ENCODE measurements around the gene FLNB.

The FLNB gene

GRCh38 chr3:58189691-58190090 lies 181.5 kb downstream of the FLNB start:
- no peak overlapping the region for H2AK5ac ChIP-seq (ENCODE audit: low read length, severe bottlenecking)
- no peak overlapping the region for H4K91ac ChIP-seq (ENCODE audit: low read length)
- no peak overlapping the region for H3K18ac ChIP-seq (ENCODE audit: low read depth in 1 of 2, low read length in 2 of 2)
- no peak overlapping the region for H3K9ac ChIP-seq (ENCODE audit: low read length)
- no peak overlapping the region for H3K14ac ChIP-seq (ENCODE audit: low read length in 2 of 2)
- H2BK15ac ChIP-seq (ENCODE audit: low read depth, poor library complexity, severe bottlenecking), result no peak overlapping the region
- H4K8ac ChIP-seq (ENCODE audit: low read length), result no peak overlapping the region
- DNase-seq, result no peak
- H2BK12ac ChIP-seq (ENCODE audit: low read length in 2 of 2), result no peak overlapping the region
- H3K23ac ChIP-seq (ENCODE audit: low read length in 2 of 2), result no peak overlapping the region
- no peaks in the 10 kb centered on the region for H3K36me3 ChIP-seq (ENCODE audit: control insufficient read depth in 1 of 2, insufficient read depth in 2 of 2, low read depth in 1 of 2, low read length in 2 of 2)
- H3K79me1 ChIP-seq (replicated peaks; ENCODE audit: low read length, poor library complexity, severe bottlenecking), result no peaks in the 10 kb centered on the region
- H3K27me3 ChIP-seq (ENCODE audit: control insufficient read depth in 1 of 2, insufficient read depth in 1 of 2, low read length in 2 of 2), result peaks cover 0 to under 1% of the 10 kb centered on the region in 2 experiments
- H3K4me2 ChIP-seq (ENCODE audit: low read length, poor library complexity, severe bottlenecking), result no peak overlapping the region
- no peak overlapping the region for H2AFZ ChIP-seq (ENCODE audit: low read depth, low read length)
- no peak overlapping the region for H2BK120ac ChIP-seq (ENCODE audit: low read depth, low read length)
- H3K4me1 ChIP-seq (ENCODE audit: control insufficient read depth, insufficient read depth, low read depth, low read length), result peaks cover 5% of the 10 kb centered on the region
- WGBS, result 83% methylated on average over 5 of the region's 5 CpGs
- H3K27ac ChIP-seq (ENCODE audit: low read length, poor library complexity, severe bottlenecking), result no peak overlapping the region
- no peaks in the 10 kb centered on the region for H3K9me3 ChIP-seq (ENCODE audit: control insufficient read depth, low read length)
- no peak overlapping the region for H3K4ac ChIP-seq (ENCODE audit: low read depth in 1 of 2, low read length in 2 of 2)
- no peak overlapping the region for H2BK5ac ChIP-seq (ENCODE audit: low read depth, low read length, poor library complexity, severe bottlenecking)
- H3K4me3 ChIP-seq (ENCODE audit: insufficient read depth in 1 of 2, low read depth in 1 of 2, low read length in 2 of 2), result no peak overlapping the region

DNA sequence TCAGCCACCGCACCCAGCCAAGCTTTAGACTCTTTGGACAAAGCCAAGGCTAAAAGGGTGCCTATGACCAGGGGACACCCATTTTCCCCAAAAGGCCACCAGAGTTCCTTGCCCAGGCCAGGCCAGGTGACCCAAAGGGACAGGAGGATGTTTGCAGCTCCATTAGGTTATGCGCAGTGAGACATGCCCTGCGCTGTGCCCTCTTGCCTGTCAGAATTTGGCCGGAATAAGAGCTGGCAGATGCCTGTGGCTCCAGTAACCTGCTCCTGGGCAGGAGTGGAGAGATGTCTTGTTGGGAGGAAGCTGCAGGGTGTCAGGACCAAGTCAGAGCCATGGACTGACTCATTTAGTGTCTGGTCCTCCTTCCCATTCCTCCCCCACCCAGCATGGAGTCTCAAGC lies 182.1 kb downstream of the FLNB start:
- no peak overlapping the region for H4K8ac ChIP-seq (ENCODE audit: low read length)
- no peaks in the 10 kb centered on the region for H3K79me1 ChIP-seq (replicated peaks; ENCODE audit: low read length, poor library complexity, severe bottlenecking)
- DNase-seq, result no peak
- H2BK120ac ChIP-seq (ENCODE audit: low read depth, low read length), result no peak overlapping the region
- H3K9me3 ChIP-seq (ENCODE audit: control insufficient read depth, low read length), result no peaks in the 10 kb centered on the region
- H3K4me3 ChIP-seq (ENCODE audit: insufficient read depth in 1 of 2, low read depth in 1 of 2, low read length in 2 of 2), result no peak overlapping the region
- H3K27me3 ChIP-seq (ENCODE audit: control insufficient read depth in 1 of 2, insufficient read depth in 1 of 2, low read length in 2 of 2), result no peaks in the 10 kb centered on the region
- H4K91ac ChIP-seq (ENCODE audit: low read length), result no peak overlapping the region
- peaks cover 5% of the 10 kb centered on the region for H3K4me1 ChIP-seq (ENCODE audit: control insufficient read depth, insufficient read depth, low read depth, low read length)
- H3K18ac ChIP-seq (ENCODE audit: low read depth in 1 of 2, low read length in 2 of 2), result no peak overlapping the region
- WGBS, result 95% methylated on average over 4 of the region's 4 CpGs
- no peak overlapping the region for H3K4me2 ChIP-seq (ENCODE audit: low read length, poor library complexity, severe bottlenecking)
- H3K4ac ChIP-seq (ENCODE audit: low read depth in 1 of 2, low read length in 2 of 2), result no peak overlapping the region
- H2AK5ac ChIP-seq (ENCODE audit: low read length, severe bottlenecking), result no peak overlapping the region
- no peaks in the 10 kb centered on the region for H3K36me3 ChIP-seq (ENCODE audit: control insufficient read depth in 1 of 2, insufficient read depth in 2 of 2, low read depth in 1 of 2, low read length in 2 of 2)
- no peak overlapping the region for H3K27ac ChIP-seq (ENCODE audit: low read length, poor library complexity, severe bottlenecking)
- H3K23ac ChIP-seq (ENCODE audit: low read length in 2 of 2), result no peak overlapping the region
- no peak overlapping the region for H2BK5ac ChIP-seq (ENCODE audit: low read depth, low read length, poor library complexity, severe bottlenecking)
- H2BK15ac ChIP-seq (ENCODE audit: low read depth, poor library complexity, severe bottlenecking), result no peak overlapping the region
- H2BK12ac ChIP-seq (ENCODE audit: low read length in 2 of 2), result no peak overlapping the region
- no peak overlapping the region for H2AFZ ChIP-seq (ENCODE audit: low read depth, low read length)
- no peak overlapping the region for H3K9ac ChIP-seq (ENCODE audit: low read length)
- H3K14ac ChIP-seq (ENCODE audit: low read length in 2 of 2), result no peak overlapping the region

DNA sequence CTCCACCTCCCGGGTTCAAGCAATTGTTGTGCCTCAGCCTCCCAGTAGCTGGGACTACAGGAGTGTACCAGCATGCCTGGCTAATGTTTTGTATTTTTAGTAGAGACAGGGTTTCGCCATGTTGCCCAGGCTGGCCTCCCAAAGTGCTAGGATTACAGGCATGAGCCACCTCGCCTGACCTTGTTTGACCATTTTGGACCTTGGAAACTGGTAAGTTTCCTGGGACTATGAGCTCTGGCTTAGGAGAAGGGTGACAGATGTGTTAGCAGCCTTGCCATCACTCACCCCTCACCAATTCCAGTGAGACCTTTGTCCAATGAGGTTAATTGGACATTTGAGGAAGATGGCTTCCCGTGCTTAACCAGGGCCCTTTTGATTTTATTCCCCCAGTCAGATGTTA lies 182.7 kb downstream of the FLNB start:
- no peak overlapping the region for H3K18ac ChIP-seq (ENCODE audit: low read depth in 1 of 2, low read length in 2 of 2)
- H3K14ac ChIP-seq (ENCODE audit: low read length in 2 of 2), result no peak overlapping the region
- H2BK120ac ChIP-seq (ENCODE audit: low read depth, low read length), result no peak overlapping the region
- H2BK15ac ChIP-seq (ENCODE audit: low read depth, poor library complexity, severe bottlenecking), result no peak overlapping the region
- H3K4me3 ChIP-seq (ENCODE audit: insufficient read depth in 1 of 2, low read depth in 1 of 2, low read length in 2 of 2), result no peak overlapping the region
- H2AFZ ChIP-seq (ENCODE audit: low read depth, low read length), result no peak overlapping the region
- H3K27me3 ChIP-seq (ENCODE audit: control insufficient read depth in 1 of 2, insufficient read depth in 1 of 2, low read length in 2 of 2), result no peaks in the 10 kb centered on the region
- no peak overlapping the region for H2BK5ac ChIP-seq (ENCODE audit: low read depth, low read length, poor library complexity, severe bottlenecking)
- no peak overlapping the region for H2AK5ac ChIP-seq (ENCODE audit: low read length, severe bottlenecking)
- peaks cover 5% of the 10 kb centered on the region for H3K4me1 ChIP-seq (ENCODE audit: control insufficient read depth, insufficient read depth, low read depth, low read length)
- no peak overlapping the region for H2BK12ac ChIP-seq (ENCODE audit: low read length in 2 of 2)
- no peak overlapping the region for H4K8ac ChIP-seq (ENCODE audit: low read length)
- no peaks in the 10 kb centered on the region for H3K9me3 ChIP-seq (ENCODE audit: control insufficient read depth, low read length)
- no peak overlapping the region for H3K4ac ChIP-seq (ENCODE audit: low read depth in 1 of 2, low read length in 2 of 2)
- no peak overlapping the region for H3K27ac ChIP-seq (ENCODE audit: low read length, poor library complexity, severe bottlenecking)
- H3K23ac ChIP-seq (ENCODE audit: low read length in 2 of 2), result no peak overlapping the region
- no peaks in the 10 kb centered on the region for H3K79me1 ChIP-seq (replicated peaks; ENCODE audit: low read length, poor library complexity, severe bottlenecking)
- H3K36me3 ChIP-seq (ENCODE audit: control insufficient read depth in 1 of 2, insufficient read depth in 2 of 2, low read depth in 1 of 2, low read length in 2 of 2), result no peaks in the 10 kb centered on the region
- H4K91ac ChIP-seq (ENCODE audit: low read length), result no peak overlapping the region
- WGBS, result 94% methylated on average over 4 of the region's 4 CpGs
- no peak for DNase-seq
- no peak overlapping the region for H3K4me2 ChIP-seq (ENCODE audit: low read length, poor library complexity, severe bottlenecking)
- no peak overlapping the region for H3K9ac ChIP-seq (ENCODE audit: low read length)

DNA sequence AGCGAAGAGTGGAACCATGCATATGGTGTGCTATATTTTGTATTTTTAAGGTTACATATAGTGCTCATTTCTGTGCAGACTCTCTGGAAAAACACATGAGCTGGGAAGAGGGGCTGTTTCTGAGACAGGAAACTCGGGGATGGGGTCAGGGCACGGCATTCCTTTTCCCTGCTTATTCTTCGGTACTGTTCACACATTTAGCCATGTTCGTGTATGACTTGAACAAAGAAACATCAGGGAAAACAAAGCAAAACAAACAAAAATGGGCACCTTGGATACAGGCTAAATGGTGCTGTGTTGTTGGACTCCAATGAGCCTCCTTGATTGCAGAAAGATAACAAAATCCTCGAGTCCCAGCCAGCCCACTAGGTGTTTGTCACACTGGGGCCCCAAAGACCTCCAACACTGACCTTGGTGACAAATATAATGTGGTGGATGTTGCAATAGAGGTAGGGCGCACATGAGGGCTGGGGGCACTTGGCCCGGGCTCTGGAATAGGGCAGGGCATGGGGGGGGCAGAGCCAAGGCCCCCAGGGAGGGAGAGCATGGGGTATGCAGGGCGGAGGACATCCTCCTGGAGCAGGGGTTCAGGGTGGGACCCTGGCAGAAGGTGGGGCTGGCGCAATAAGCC lies 183.3 kb downstream of the FLNB start:
- Histone ChIP-seq H3K18ac (ENCODE audit: low read depth in 1 of 2, low read length in 2 of 2) (no peak overlapping the region), H3K4me2 (ENCODE audit: low read length, poor library complexity, severe bottlenecking) (no peak overlapping the region), H3K4ac (ENCODE audit: low read depth in 1 of 2, low read length in 2 of 2) (no peak overlapping the region), H3K36me3 (ENCODE audit: control insufficient read depth in 1 of 2, insufficient read depth in 2 of 2, low read depth in 1 of 2, low read length in 2 of 2) (no peaks in the 10 kb centered on the region), H2BK12ac (ENCODE audit: low read length in 2 of 2) (no peak overlapping the region), H2AK5ac (ENCODE audit: low read length, severe bottlenecking) (no peak overlapping the region), H3K27ac (ENCODE audit: low read length, poor library complexity, severe bottlenecking) (no peak overlapping the region), H2BK5ac (ENCODE audit: low read depth, low read length, poor library complexity, severe bottlenecking) (no peak overlapping the region), H3K4me1 (ENCODE audit: control insufficient read depth, insufficient read depth, low read depth, low read length) (peaks cover 5% of the 10 kb centered on the region), H2BK120ac (ENCODE audit: low read depth, low read length) (no peak overlapping the region), H3K9ac (ENCODE audit: low read length) (no peak overlapping the region), H3K4me3 (ENCODE audit: insufficient read depth in 1 of 2, low read depth in 1 of 2, low read length in 2 of 2) (no peak overlapping the region), H3K23ac (ENCODE audit: low read length in 2 of 2) (no peak overlapping the region), H2BK15ac (ENCODE audit: low read depth, poor library complexity, severe bottlenecking) (no peak overlapping the region), H3K14ac (ENCODE audit: low read length in 2 of 2) (no peak overlapping the region), H4K91ac (ENCODE audit: low read length) (no peak overlapping the region), H3K9me3 (ENCODE audit: control insufficient read depth, low read length) (no peaks in the 10 kb centered on the region), H2AFZ (ENCODE audit: low read depth, low read length) (no peak overlapping the region), H3K79me1 (replicated peaks; ENCODE audit: low read length, poor library complexity, severe bottlenecking) (no peaks in the 10 kb centered on the region), H3K27me3 (ENCODE audit: control insufficient read depth in 1 of 2, insufficient read depth in 1 of 2, low read length in 2 of 2) (no peaks in the 10 kb centered on the region), H4K8ac (ENCODE audit: low read length) (no peak overlapping the region)
- WGBS, result 72% methylated on average over 10 of the region's 10 CpGs
- no peak for DNase-seq

All from mesenchymal stem cell (in vitro differentiated cells and primary cell).